ENCODE data around the gene TOR1AIP2.
A peak's percentile ranks its signal among the peaks of the same experiment; 100 is the strongest.

The TOR1AIP2 gene

GRCh38 chr1:179877586-179878265 lies at the start of gene TOR1AIP2:
Gene TOR1AIP2 (minus strand): TSS chr1:179877803. CDS start chr1:179852665, 25,138 bp downstream.
- DNase-seq (ENCODE audit: low read depth, low spot score): peak; percentile 91

GRCh38 chr1:179926850-179927205 lies 49.2 kb upstream of the TOR1AIP2 start:
- no peak for DNase-seq (ENCODE audit: low read depth, low spot score)

GRCh38 chr1:179925922-179926849 lies 48.6 kb upstream of the TOR1AIP2 start:
- DNase-seq (ENCODE audit: low read depth, low spot score): peak; percentile 48

GRCh38 chr1:179925302-179925701 lies 47.7 kb upstream of the TOR1AIP2 start:
- no peak for DNase-seq (ENCODE audit: low read depth, low spot score)

GRCh38 chr1:179924268-179924667 lies 46.7 kb upstream of the TOR1AIP2 start:
- DNase-seq (ENCODE audit: low read depth, low spot score): no peak

- DNase-seq (ENCODE audit: low read depth, low spot score): no peak
Observed at GRCh38 chr1:179923029-179923428, 45.4 kb upstream of the TOR1AIP2 start.

GRCh38 chr1:179921981-179922872 lies 44.6 kb upstream of the TOR1AIP2 start:
- DNase-seq (ENCODE audit: low read depth, low spot score): peak; percentile 5

GRCh38 chr1:179921472-179921871 lies 43.9 kb upstream of the TOR1AIP2 start:
- peak; percentile 3 for DNase-seq (ENCODE audit: low read depth, low spot score)

GRCh38 chr1:179917601-179918429 lies 40.2 kb upstream of the TOR1AIP2 start:
- DNase-seq (ENCODE audit: low read depth, low spot score): no peak

- DNase-seq (ENCODE audit: low read depth, low spot score): no peak
Observed at GRCh38 chr1:179911812-179912211, 34.2 kb upstream of the TOR1AIP2 start.

GRCh38 chr1:179910934-179911333 lies 33.3 kb upstream of the TOR1AIP2 start:
- no peak for DNase-seq (ENCODE audit: low read depth, low spot score)

- no peak for DNase-seq (ENCODE audit: low read depth, low spot score)
Observed at GRCh38 chr1:179889589-179889988, 12.0 kb upstream of the TOR1AIP2 start.

GRCh38 chr1:179888071-179888470 lies 10.5 kb upstream of the TOR1AIP2 start:
- DNase-seq (ENCODE audit: low read depth, low spot score): no peak

GRCh38 chr1:179883745-179884138 lies 6.1 kb upstream of the TOR1AIP2 start:
- peak; percentile 42 for DNase-seq (ENCODE audit: low read depth, low spot score)

GRCh38 chr1:179883040-179883744 lies 5.6 kb upstream of the TOR1AIP2 start:
- DNase-seq (ENCODE audit: low read depth, low spot score): no peak

- DNase-seq (ENCODE audit: low read depth, low spot score): peak; percentile 99
Observed at GRCh38 chr1:179882253-179883039, 4.8 kb upstream of the TOR1AIP2 start, which contains the start of gene TOR1AIP1. Gene TOR1AIP1 (plus strand): TSS chr1:179882285. CDS start chr1:179882503, 218 bp downstream.

- no peak for DNase-seq (ENCODE audit: low read depth, low spot score)
Observed at GRCh38 chr1:179881642-179882252, 4.1 kb upstream of the TOR1AIP2 start.

GRCh38 chr1:179879797-179880196 lies 2.2 kb upstream of the TOR1AIP2 start:
- DNase-seq (ENCODE audit: low read depth, low spot score): no peak

GRCh38 chr1:179876300-179876715 lies 1.3 kb downstream of the TOR1AIP2 start:
- DNase-seq (ENCODE audit: low read depth, low spot score): peak; percentile 43

All from astrocyte of the hippocampus (primary cell).